ENCODE data around the gene AFMID.

The AFMID gene

GRCh38 chr17:78202666-78203065 lies 15.5 kb downstream of the AFMID start:
- no peak overlapping the region for H2AFZ ChIP-seq (ENCODE audit: low read depth, low read length)
- peaks cover 56% of the 10 kb centered on the region for H3K36me3 ChIP-seq (ENCODE audit: insufficient read depth, low read length)
- no peak overlapping the region for H3K27ac ChIP-seq (ENCODE audit: low read length)
- peaks cover 4% of the 10 kb centered on the region; the same call in 1 of the 2 replicates for H3K79me2 ChIP-seq (ENCODE audit: insufficient read depth, low read length)
- H3K4me1 ChIP-seq (ENCODE audit: insufficient read depth, low read length) = no peaks in the 10 kb centered on the region
- H3K4me3 ChIP-seq (ENCODE audit: low read depth in 1 of 2, low read length in 2 of 2) = no peak overlapping the region
- no peaks in the 10 kb centered on the region for H3K9me3 ChIP-seq (ENCODE audit: insufficient read depth, low read length, severe bottlenecking)
- ATAC-seq (ENCODE audit: insufficient read depth, low read depth) (no peak), DNase-seq (no peak)
- H3K9ac ChIP-seq (ENCODE audit: low read depth, low read length) = no peak overlapping the region
- H4K20me1 ChIP-seq (ENCODE audit: insufficient read depth, low read length) = peaks cover 7% of the 10 kb centered on the region; the same call in 1 of the 2 replicates
- H3K4me2 ChIP-seq (ENCODE audit: insufficient read depth, low read length) = no peak overlapping the region
- no peaks in the 10 kb centered on the region for H3K27me3 ChIP-seq (ENCODE audit: insufficient read depth, low read length, poor library complexity)
- no peak for TF ChIP-seq CTCF (IDR thresholded peaks at IDR 0.05; ENCODE audit: borderline replicate concordance, extremely low read depth, low read length, poor library complexity, severe bottlenecking)
- TF ChIP-seq EZH2 (IDR thresholded peaks at IDR 0.05; ENCODE audit: borderline replicate concordance, low read depth, low read length, severe bottlenecking) = no peak

- no peaks in the 10 kb centered on the region for H3K4me1 ChIP-seq (ENCODE audit: insufficient read depth, low read length)
- no peaks in the 10 kb centered on the region for H3K27me3 ChIP-seq (ENCODE audit: insufficient read depth, low read length, poor library complexity)
- DNase-seq (no peak), ATAC-seq (ENCODE audit: insufficient read depth, low read depth) (no peak)
- H3K4me2 ChIP-seq (ENCODE audit: insufficient read depth, low read length) = no peak overlapping the region
- peaks cover 44% of the 10 kb centered on the region for H3K36me3 ChIP-seq (ENCODE audit: insufficient read depth, low read length)
- no peak overlapping the region for H3K4me3 ChIP-seq (ENCODE audit: low read depth in 1 of 2, low read length in 2 of 2)
- no peaks in the 10 kb centered on the region for H3K9me3 ChIP-seq (ENCODE audit: insufficient read depth, low read length, severe bottlenecking)
- no peak overlapping the region for H3K27ac ChIP-seq (ENCODE audit: low read length)
- no peaks in the 10 kb centered on the region for H3K79me2 ChIP-seq (ENCODE audit: insufficient read depth, low read length)
- no peak overlapping the region for H3K9ac ChIP-seq (ENCODE audit: low read depth, low read length)
- no peak overlapping the region for H2AFZ ChIP-seq (ENCODE audit: low read depth, low read length)
- H4K20me1 ChIP-seq (ENCODE audit: insufficient read depth, low read length) = peaks cover 4% of the 10 kb centered on the region; the same call in 1 of the 2 replicates
- TF ChIP-seq EZH2 (IDR thresholded peaks at IDR 0.05; ENCODE audit: borderline replicate concordance, low read depth, low read length, severe bottlenecking) = no peak
- TF ChIP-seq CTCF (IDR thresholded peaks at IDR 0.05; ENCODE audit: borderline replicate concordance, extremely low read depth, low read length, poor library complexity, severe bottlenecking) = no peak
These were observed 17.4 kb downstream of the AFMID start for GRCh38 chr17:78204387-78205123.

- peaks cover 43% of the 10 kb centered on the region for H3K36me3 ChIP-seq (ENCODE audit: insufficient read depth, low read length)
- H3K4me1 ChIP-seq (ENCODE audit: insufficient read depth, low read length) = no peaks in the 10 kb centered on the region
- no peak overlapping the region for H3K27ac ChIP-seq (ENCODE audit: low read length)
- TF ChIP-seq CTCF (IDR thresholded peaks at IDR 0.05; ENCODE audit: borderline replicate concordance, extremely low read depth, low read length, poor library complexity, severe bottlenecking) (no peak), EZH2 (IDR thresholded peaks at IDR 0.05; ENCODE audit: borderline replicate concordance, low read depth, low read length, severe bottlenecking) (no peak)
- no peak overlapping the region for H2AFZ ChIP-seq (ENCODE audit: low read depth, low read length)
- H3K27me3 ChIP-seq (ENCODE audit: insufficient read depth, low read length, poor library complexity) = no peaks in the 10 kb centered on the region
- ATAC-seq (ENCODE audit: insufficient read depth, low read depth) (no peak), DNase-seq (no peak)
- H3K79me2 ChIP-seq (ENCODE audit: insufficient read depth, low read length) = no peaks in the 10 kb centered on the region
- no peaks in the 10 kb centered on the region for H3K9me3 ChIP-seq (ENCODE audit: insufficient read depth, low read length, severe bottlenecking)
- H3K4me3 ChIP-seq (ENCODE audit: low read depth in 1 of 2, low read length in 2 of 2) = no peak overlapping the region
- H3K9ac ChIP-seq (ENCODE audit: low read depth, low read length) = no peak overlapping the region
- no peak overlapping the region for H3K4me2 ChIP-seq (ENCODE audit: insufficient read depth, low read length)
- H4K20me1 ChIP-seq (ENCODE audit: insufficient read depth, low read length) = peaks cover 4% of the 10 kb centered on the region; the same call in 1 of the 2 replicates
These were observed 18.1 kb downstream of the AFMID start for GRCh38 chr17:78205124-78205775.
